Activated CD8-positive, alpha-beta T cell treated with anti-CD3 and anti-CD28 coated beads for 36 hours (primary cell): Measurements from ENCODE around the gene MICAL3. TPM values are rescaled to one million over a fixed set of nuclear protein-coding genes. Genes with fewer than 3 reads are reported as not detected.
A peak's percentile ranks its signal among the peaks of the same experiment; 100 is the strongest.

Experiments
- ATAC-seq: fragments of 200-7000 bp; cut with Tn5 transposase; one replicate; pipeline ENCODE4 v1.10.0; 2021; ENCODE audit warnings: mild to moderate bottlenecking, moderate library complexity
- CTCF ChIA-PET: fragments of 350-600 bp; sonication (Branson Sonifier 250); formaldehyde crosslinking; loops from one replicate; lab custom pipeline; 2021; ENCODE audit warnings: antibody characterized with exemption; lab: Charles Lee
- POLR2A ChIA-PET: fragments of 350-600 bp; sonication (Branson Sonifier 250); formaldehyde crosslinking; loops from one replicate; lab custom pipeline; 2021; ENCODE audit warnings: antibody characterized with exemption; lab: Charles Lee
- DNase-seq: peaks from one replicate; pipeline ENCODE4 v3.0.0-alpha.2; 2020
- H3K27ac Mint-ChIP-seq: one replicate; pipeline ENCODE4 v1.8.0; 2021; ENCODE audit warnings: mild to moderate bottlenecking, mixed read lengths
- H3K27me3 Mint-ChIP-seq: one replicate; pipeline ENCODE4 v1.8.0; 2021; ENCODE audit warnings: mixed read lengths
- H3K36me3 Mint-ChIP-seq: one replicate; pipeline ENCODE4 v1.8.0; 2021; ENCODE audit warnings: low read depth, mixed read lengths
- H3K4me1 Mint-ChIP-seq: one replicate; pipeline ENCODE4 v1.8.0; 2021; ENCODE audit warnings: low read depth, mixed read lengths
- H3K4me3 Mint-ChIP-seq: one replicate; pipeline ENCODE4 v1.8.0; 2021; ENCODE audit warnings: mild to moderate bottlenecking, moderate library complexity, mixed read lengths
- H3K9me3 Mint-ChIP-seq: one replicate; pipeline ENCODE4 v1.8.0; 2021; ENCODE audit warnings: mixed read lengths
- intact Hi-C: fragments of 100-400 bp; cut with micrococcal nuclease; formaldehyde crosslinking; loops from one replicate; pipeline ENCODE4 v1.10.0; 2022
- total RNA-seq, 2 experiments: library from RNA; stranded (reverse); gene quantifications; one replicate each; pipeline ENCODE4 v1.2.3, GENCODE V29; 2021
- TF ChIP-seq, protein P1 (sequence below): fragments of 200-600 bp; IDR thresholded peaks from one replicate; pipeline ENCODE4 v1.8.0; 2022; ENCODE audit warnings: antibody characterized with exemption, mild to moderate bottlenecking

Gene MICAL3
- total RNA-seq, 2 experiments from 2014 or later, result 31.6 to 32.4 TPM

DNA sequence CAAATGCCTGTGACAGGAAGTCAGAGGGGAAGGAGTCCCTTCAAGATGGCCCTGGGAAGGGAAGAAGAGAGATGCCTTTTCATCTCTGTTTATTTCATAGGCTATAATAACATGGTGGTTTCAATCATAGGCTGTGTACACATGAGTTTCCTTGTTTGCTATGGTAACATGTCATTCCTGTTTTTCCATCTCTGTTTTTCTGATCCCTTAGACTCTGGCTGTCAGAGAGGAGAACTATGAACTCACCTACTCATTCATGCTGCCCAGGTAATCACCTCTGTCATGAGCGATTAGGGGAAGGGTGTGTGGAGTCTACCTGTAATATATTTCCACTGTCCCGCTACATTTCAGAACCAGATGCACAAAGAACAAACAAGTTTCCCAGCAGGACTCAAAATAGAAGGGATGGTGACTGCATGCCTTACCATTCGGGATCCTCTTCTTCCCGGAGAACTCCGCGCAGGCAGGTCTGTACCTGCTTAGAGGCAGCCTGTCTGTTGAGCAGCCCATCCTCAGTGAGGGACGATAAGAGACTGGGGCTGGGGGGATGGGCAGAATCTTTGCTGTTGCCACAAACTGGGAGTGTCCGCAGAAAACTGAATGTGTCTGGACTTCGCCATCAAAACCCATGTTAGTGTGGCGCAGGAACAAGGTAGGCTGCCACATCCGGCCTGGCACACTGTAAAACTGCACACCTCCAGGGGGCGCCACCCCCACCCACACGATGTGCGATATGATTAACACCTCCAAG is 46.4 kb upstream of the MICAL3 start:
- intact Hi-C loops, result no loop called here
- Mint-ChIP-seq H3K27me3 (peaks cover 8% of the 10 kb centered on the region), H3K36me3 (no peaks in the 10 kb centered on the region), H3K9me3 (no peaks in the 10 kb centered on the region), H3K27ac (no peak overlapping the region), H3K4me3 (no peak overlapping the region), H3K4me1 (peaks cover under 1% of the 10 kb centered on the region)
- no peak for ATAC-seq
- CTCF ChIA-PET, result interaction anchor here (0.6 to 9.3 kb wide), 5 partner anchors 86 to 329 kb away, joined by 3 to 189 read pairs (median 6); no protein-coding TSS in a partner anchor
- peak; percentile 21 for DNase-seq
- TF ChIP-seq, protein P1, sequence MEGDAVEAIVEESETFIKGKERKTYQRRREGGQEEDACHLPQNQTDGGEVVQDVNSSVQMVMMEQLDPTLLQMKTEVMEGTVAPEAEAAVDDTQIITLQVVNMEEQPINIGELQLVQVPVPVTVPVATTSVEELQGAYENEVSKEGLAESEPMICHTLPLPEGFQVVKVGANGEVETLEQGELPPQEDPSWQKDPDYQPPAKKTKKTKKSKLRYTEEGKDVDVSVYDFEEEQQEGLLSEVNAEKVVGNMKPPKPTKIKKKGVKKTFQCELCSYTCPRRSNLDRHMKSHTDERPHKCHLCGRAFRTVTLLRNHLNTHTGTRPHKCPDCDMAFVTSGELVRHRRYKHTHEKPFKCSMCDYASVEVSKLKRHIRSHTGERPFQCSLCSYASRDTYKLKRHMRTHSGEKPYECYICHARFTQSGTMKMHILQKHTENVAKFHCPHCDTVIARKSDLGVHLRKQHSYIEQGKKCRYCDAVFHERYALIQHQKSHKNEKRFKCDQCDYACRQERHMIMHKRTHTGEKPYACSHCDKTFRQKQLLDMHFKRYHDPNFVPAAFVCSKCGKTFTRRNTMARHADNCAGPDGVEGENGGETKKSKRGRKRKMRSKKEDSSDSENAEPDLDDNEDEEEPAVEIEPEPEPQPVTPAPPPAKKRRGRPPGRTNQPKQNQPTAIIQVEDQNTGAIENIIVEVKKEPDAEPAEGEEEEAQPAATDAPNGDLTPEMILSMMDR, result peak; percentile 47
- POLR2A ChIA-PET, result no interaction called here

DNA sequence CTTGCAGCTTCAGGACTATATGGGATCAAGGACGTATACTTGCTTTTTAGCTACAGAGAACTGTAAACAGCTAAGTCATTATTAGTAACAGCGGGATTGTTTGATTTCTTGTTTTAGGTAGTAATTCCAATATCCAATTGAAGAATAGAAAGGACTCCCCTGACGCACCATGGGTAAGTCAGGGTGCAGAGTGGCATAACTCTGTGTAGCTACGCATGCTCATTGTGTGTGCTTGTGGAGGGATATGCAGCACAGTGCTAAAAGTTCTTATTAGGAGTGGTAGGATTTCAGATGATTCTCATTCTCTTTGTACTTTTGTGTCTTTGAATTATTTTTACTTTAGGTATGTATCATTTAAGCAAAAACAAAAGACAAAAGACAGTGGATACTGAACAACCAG is 45.7 kb upstream of the MICAL3 start:
- intact Hi-C loops, result no loop called here
- TF ChIP-seq, protein P1, result no peak
- Mint-ChIP-seq H3K27ac (no peak overlapping the region), H3K4me3 (no peak overlapping the region), H3K27me3 (peaks cover 14% of the 10 kb centered on the region), H3K4me1 (no peaks in the 10 kb centered on the region), H3K36me3 (no peaks in the 10 kb centered on the region), H3K9me3 (no peaks in the 10 kb centered on the region)
- ChIA-PET CTCF (interaction anchor here (0.6 to 1.7 kb wide), 4 partner anchors 89 to 333 kb away, joined by 3 to 8 read pairs (median 3); no protein-coding TSS in a partner anchor), POLR2A (no interaction called here)
- ATAC-seq, result no peak
- DNase-seq, result no peak

DNA sequence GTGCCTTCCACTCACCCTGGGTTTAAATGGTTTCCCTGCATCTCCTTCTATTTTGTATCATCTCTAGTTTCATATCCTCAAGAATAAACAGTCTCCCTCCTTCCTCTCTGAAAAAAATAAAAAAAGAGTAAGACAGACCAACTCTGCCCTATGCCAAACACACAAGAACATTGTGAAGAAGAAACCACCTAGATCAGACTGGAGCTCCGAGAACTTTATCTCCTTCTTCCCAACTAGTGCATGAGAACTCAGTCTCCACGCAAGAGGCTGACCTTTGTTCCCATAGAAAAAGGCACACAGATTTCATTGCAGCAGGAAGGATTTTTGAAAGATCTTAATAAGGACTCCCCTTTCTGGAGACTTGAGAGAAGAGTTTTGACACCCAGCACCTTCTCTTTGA is 44.7 kb upstream of the MICAL3 start:
- Mint-ChIP-seq H3K27me3 (peaks cover 20% of the 10 kb centered on the region), H3K4me3 (no peak overlapping the region), H3K9me3 (no peaks in the 10 kb centered on the region), H3K4me1 (no peaks in the 10 kb centered on the region), H3K27ac (no peak overlapping the region), H3K36me3 (no peaks in the 10 kb centered on the region)
- ChIA-PET POLR2A (no interaction called here), CTCF (interaction anchor here (1.3 to 1.7 kb wide), 2 partner anchors 238 to 241 kb away, joined by 3 to 8 read pairs; no protein-coding TSS in a partner anchor)
- ATAC-seq (no peak), DNase-seq (no peak)
- intact Hi-C loops, result no loop called here
- TF ChIP-seq, protein P1, result no peak

DNA sequence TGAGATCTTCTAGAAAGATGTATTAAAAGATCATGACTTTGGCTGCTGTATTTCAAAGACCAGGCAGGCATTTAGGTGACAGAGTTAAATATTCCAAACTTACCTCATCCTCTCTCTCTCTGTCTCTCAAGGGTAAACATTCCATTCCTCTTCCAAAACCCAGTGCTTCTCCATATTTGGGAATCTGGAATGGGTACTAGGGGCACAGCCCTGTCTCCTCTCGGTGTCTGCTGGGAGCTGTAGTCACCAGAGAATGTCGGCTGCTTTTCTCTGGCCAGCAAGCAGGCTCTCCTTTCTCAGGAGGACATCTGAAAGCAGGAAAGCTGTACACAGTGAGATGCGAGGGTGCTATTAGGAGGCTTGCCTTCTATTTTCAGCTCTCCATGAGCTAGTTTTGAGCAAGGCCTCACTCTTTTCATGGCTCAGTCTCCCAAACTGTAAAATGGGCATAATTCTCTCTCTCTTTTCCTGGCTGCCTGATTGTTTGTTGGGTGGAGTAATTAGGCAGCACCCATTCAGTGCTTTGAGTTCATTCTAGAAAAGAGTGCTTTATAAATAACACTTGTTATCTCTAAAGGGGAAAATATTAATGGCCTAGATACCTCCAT is 44.1 kb upstream of the MICAL3 start:
- Mint-ChIP-seq H3K27ac (no peak overlapping the region), H3K27me3 (peaks cover 23% of the 10 kb centered on the region), H3K4me3 (no peak overlapping the region), H3K9me3 (no peaks in the 10 kb centered on the region), H3K36me3 (no peaks in the 10 kb centered on the region), H3K4me1 (no peaks in the 10 kb centered on the region)
- ATAC-seq (no peak), DNase-seq (no peak)
- TF ChIP-seq, protein P1, result no peak
- ChIA-PET CTCF (interaction anchor here (1.3 kb wide), 1 partner anchor 240 kb away, joined by 3 read pairs; no protein-coding TSS in a partner anchor), POLR2A (no interaction called here)
- intact Hi-C loops, result no loop called here
